Activated CD8-positive, alpha-beta memory T cell treated with anti-CD3 and anti-CD28 coated beads, Interleukin-2, amount 50 U/mL, for 48 hours (primary cell): ENCODE data around the gene LAYN.
A peak's percentile ranks its signal among the peaks of the same experiment; 100 is the strongest.

Experiments used
- DNase-seq: peaks from one replicate; pipeline ENCODE4 v3.0.0-alpha.2; 2020

LAYN gene

GRCh38 chr11:111598559-111598958 lies 58.0 kb downstream of the LAYN start:
- DNase-seq: no peak

GRCh38 chr11:111601636-111601978 lies 61.1 kb downstream of the LAYN start:
- DNase-seq: no peak

- peak; percentile 93 for DNase-seq
These were observed 61.7 kb downstream of the LAYN start, which contains the start of gene SIK2 for GRCh38 chr11:111601979-111602864. Gene SIK2 (plus strand): TSS chr11:111602449. CDS start chr11:111602564, 115 bp downstream.

GRCh38 chr11:111602865-111603610 lies 62.5 kb downstream of the LAYN start:
- DNase-seq: no peak

GRCh38 chr11:111603611-111604130 lies 63.2 kb downstream of the LAYN start:
- no peak for DNase-seq

GRCh38 chr11:111604392-111605009 lies 64.0 kb downstream of the LAYN start:
- DNase-seq: no peak

GRCh38 chr11:111605681-111606080 lies 65.2 kb downstream of the LAYN start:
- DNase-seq: no peak

- DNase-seq: no peak
These were observed 66.5 kb downstream of the LAYN start for GRCh38 chr11:111606986-111607385.

- DNase-seq: no peak
These were observed 67.2 kb downstream of the LAYN start for GRCh38 chr11:111607751-111608150.
